HL-60/S4 treated with phorbol 12-myristate 13-acetate at 8.2 ng/mL for 4 days and 3 days (cell line): ENCODE data around the gene SDHC.

ENCODE experiments used
- in situ Hi-C: fragments of 300-500 bp; cut with MboI; formaldehyde crosslinking; loops from 2 replicates; pipeline ENCODE4 v1.15.0; 2022; ENCODE audit warnings: low sequenced_read_pairs

Gene SDHC

GRCh38 chr1:161314201-161314981 lies at the start of gene SDHC:
SDHC (plus strand) TSS chr1:161314381; CDS start chr1:161314406, 25 bp downstream.
- in situ Hi-C loops: no loop called here

- in situ Hi-C loops: no loop called here
Measured at GRCh38 chr1:161265305-161265704, 48.9 kb upstream of the SDHC start.

- in situ Hi-C loops: no loop called here
Measured at GRCh38 chr1:161266202-161266601, 48.0 kb upstream of the SDHC start.

- in situ Hi-C loops: no loop called here
Measured at GRCh38 chr1:161266836-161267235, 47.3 kb upstream of the SDHC start.

- in situ Hi-C loops: no loop called here
Measured at GRCh38 chr1:161267321-161267720, 46.9 kb upstream of the SDHC start.

- in situ Hi-C loops: no loop called here
Measured at GRCh38 chr1:161273402-161273801, 40.8 kb upstream of the SDHC start.

- in situ Hi-C loops: no loop called here
Measured at GRCh38 chr1:161274874-161275273, 39.3 kb upstream of the SDHC start.

- in situ Hi-C loops: no loop called here
Measured at GRCh38 chr1:161282991-161283390, 31.2 kb upstream of the SDHC start.

- in situ Hi-C loops: no loop called here
Measured at GRCh38 chr1:161285113-161285512, 29.1 kb upstream of the SDHC start.

- in situ Hi-C loops: no loop called here
Measured at GRCh38 chr1:161285521-161285920, 28.7 kb upstream of the SDHC start.

GRCh38 chr1:161287482-161288054 lies 26.6 kb upstream of the SDHC start:
- in situ Hi-C loops: no loop called here

GRCh38 chr1:161290779-161291178 lies 23.4 kb upstream of the SDHC start:
- in situ Hi-C loops: no loop called here

- in situ Hi-C loops: no loop called here
Measured at GRCh38 chr1:161297415-161297814, 16.8 kb upstream of the SDHC start.

- in situ Hi-C loops: no loop called here
Measured at GRCh38 chr1:161298116-161298515, 16.1 kb upstream of the SDHC start.

GRCh38 chr1:161299347-161299746 lies 14.8 kb upstream of the SDHC start:
- in situ Hi-C loops: no loop called here

- in situ Hi-C loops: no loop called here
Measured at GRCh38 chr1:161300478-161300877, 13.7 kb upstream of the SDHC start.

GRCh38 chr1:161304927-161305866 lies 9.0 kb upstream of the SDHC start:
- in situ Hi-C loops: no loop called here

GRCh38 chr1:161305867-161306519 lies 8.2 kb upstream of the SDHC start:
- in situ Hi-C loops: no loop called here

GRCh38 chr1:161307230-161307768 lies 6.9 kb upstream of the SDHC start:
- in situ Hi-C loops: no loop called here

- in situ Hi-C loops: no loop called here
Measured at GRCh38 chr1:161307892-161308638, 6.1 kb upstream of the SDHC start.
